ENCODE results near the gene WASF2.

DNA sequence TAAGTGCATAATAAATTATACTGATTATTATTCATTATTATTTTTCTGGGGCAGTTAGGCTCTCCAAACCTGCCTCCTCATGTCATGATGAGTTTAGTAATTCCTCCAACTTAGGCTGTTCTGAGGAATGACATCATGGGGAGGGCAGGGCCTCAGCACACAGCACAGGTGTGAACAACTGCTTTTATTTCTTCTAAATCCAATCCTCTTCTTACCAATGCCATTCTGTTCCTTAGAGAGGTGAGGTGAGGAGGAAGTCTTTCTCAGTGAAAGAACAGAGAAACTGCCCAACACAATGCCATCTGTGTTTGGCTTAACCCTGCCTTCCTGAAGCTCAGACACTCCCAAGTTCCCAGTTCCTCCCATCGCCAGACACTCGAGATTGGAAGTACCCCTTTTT is 45.4 kb upstream of the WASF2 start:
- TF ChIP-seq KDM5B (CRISPR knock-in tag; IDR thresholded peaks at IDR 0.05; ENCODE audit: borderline replicate concordance) (no peak), ZNF180 (CRISPR knock-in tag; IDR thresholded peaks at IDR 0.05; ENCODE audit: borderline replicate concordance, low read depth) (no peak), POLR2A (IDR thresholded peaks at IDR 0.05; ENCODE audit: insufficient read depth in 1 of 2, low read depth in 2 of 2, low read length in 2 of 2) (no peak), TCF12 (IDR thresholded peaks at IDR 0.05) (no peak), TCF12 (CRISPR knock-in tag; IDR thresholded peaks at IDR 0.05) (no peak), CREM (IDR thresholded peaks at IDR 0.05) (no peak), CREM (CRISPR knock-in tag; IDR thresholded peaks at IDR 0.05) (no peak), JUN (CRISPR knock-in tag; IDR thresholded peaks at IDR 0.05) (no peak), TCF7L2 (IDR thresholded peaks at IDR 0.05; ENCODE audit: low read depth, low read length) (no peak), NR3C1 (CRISPR knock-in tag; IDR thresholded peaks at IDR 0.05) (no peak), CHD4 (IDR thresholded peaks at IDR 0.05; ENCODE audit: borderline replicate concordance, low read length) (no peak)
- TF ChIP-seq, protein P1, sequence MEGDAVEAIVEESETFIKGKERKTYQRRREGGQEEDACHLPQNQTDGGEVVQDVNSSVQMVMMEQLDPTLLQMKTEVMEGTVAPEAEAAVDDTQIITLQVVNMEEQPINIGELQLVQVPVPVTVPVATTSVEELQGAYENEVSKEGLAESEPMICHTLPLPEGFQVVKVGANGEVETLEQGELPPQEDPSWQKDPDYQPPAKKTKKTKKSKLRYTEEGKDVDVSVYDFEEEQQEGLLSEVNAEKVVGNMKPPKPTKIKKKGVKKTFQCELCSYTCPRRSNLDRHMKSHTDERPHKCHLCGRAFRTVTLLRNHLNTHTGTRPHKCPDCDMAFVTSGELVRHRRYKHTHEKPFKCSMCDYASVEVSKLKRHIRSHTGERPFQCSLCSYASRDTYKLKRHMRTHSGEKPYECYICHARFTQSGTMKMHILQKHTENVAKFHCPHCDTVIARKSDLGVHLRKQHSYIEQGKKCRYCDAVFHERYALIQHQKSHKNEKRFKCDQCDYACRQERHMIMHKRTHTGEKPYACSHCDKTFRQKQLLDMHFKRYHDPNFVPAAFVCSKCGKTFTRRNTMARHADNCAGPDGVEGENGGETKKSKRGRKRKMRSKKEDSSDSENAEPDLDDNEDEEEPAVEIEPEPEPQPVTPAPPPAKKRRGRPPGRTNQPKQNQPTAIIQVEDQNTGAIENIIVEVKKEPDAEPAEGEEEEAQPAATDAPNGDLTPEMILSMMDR (CRISPR knock-in tag; IDR thresholded peaks at IDR 0.05): no peak
- TF ChIP-seq, protein P2, sequence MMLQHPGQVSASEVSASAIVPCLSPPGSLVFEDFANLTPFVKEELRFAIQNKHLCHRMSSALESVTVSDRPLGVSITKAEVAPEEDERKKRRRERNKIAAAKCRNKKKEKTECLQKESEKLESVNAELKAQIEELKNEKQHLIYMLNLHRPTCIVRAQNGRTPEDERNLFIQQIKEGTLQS (CRISPR knock-in tag; IDR thresholded peaks at IDR 0.05): no peak
- TF ChIP-seq, protein P3, sequence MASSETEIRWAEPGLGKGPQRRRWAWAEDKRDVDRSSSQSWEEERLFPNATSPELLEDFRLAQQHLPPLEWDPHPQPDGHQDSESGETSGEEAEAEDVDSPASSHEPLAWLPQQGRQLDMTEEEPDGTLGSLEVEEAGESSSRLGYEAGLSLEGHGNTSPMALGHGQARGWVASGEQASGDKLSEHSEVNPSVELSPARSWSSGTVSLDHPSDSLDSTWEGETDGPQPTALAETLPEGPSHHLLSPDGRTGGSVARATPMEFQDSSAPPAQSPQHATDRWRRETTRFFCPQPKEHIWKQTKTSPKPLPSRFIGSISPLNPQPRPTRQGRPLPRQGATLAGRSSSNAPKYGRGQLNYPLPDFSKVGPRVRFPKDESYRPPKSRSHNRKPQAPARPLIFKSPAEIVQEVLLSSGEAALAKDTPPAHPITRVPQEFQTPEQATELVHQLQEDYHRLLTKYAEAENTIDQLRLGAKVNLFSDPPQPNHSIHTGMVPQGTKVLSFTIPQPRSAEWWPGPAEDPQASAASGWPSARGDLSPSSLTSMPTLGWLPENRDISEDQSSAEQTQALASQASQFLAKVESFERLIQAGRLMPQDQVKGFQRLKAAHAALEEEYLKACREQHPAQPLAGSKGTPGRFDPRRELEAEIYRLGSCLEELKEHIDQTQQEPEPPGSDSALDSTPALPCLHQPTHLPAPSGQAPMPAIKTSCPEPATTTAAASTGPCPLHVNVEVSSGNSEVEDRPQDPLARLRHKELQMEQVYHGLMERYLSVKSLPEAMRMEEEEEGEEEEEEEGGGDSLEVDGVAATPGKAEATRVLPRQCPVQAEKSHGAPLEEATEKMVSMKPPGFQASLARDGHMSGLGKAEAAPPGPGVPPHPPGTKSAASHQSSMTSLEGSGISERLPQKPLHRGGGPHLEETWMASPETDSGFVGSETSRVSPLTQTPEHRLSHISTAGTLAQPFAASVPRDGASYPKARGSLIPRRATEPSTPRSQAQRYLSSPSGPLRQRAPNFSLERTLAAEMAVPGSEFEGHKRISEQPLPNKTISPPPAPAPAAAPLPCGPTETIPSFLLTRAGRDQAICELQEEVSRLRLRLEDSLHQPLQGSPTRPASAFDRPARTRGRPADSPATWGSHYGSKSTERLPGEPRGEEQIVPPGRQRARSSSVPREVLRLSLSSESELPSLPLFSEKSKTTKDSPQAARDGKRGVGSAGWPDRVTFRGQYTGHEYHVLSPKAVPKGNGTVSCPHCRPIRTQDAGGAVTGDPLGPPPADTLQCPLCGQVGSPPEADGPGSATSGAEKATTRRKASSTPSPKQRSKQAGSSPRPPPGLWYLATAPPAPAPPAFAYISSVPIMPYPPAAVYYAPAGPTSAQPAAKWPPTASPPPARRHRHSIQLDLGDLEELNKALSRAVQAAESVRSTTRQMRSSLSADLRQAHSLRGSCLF (CRISPR knock-in tag; IDR thresholded peaks at IDR 0.05; ENCODE audit: borderline replicate concordance): no peak
- TF ChIP-seq, protein P4, sequence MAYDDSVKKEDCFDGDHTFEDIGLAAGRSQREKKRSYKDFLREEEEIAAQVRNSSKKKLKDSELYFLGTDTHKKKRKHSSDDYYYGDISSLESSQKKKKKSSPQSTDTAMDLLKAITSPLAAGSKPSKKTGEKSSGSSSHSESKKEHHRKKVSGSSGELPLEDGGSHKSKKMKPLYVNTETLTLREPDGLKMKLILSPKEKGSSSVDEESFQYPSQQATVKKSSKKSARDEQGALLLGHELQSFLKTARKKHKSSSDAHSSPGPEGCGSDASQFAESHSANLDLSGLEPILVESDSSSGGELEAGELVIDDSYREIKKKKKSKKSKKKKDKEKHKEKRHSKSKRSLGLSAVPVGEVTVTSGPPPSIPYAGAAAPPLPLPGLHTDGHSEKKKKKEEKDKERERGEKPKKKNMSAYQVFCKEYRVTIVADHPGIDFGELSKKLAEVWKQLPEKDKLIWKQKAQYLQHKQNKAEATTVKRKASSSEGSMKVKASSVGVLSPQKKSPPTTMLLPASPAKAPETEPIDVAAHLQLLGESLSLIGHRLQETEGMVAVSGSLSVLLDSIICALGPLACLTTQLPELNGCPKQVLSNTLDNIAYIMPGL (CRISPR knock-in tag; IDR thresholded peaks at IDR 0.05; ENCODE audit: borderline replicate concordance in 1 of 2, low read depth in 1 of 2): no peak
